ENCODE data around the gene SPATS2.
A peak's percentile ranks its signal among the peaks of the same experiment; 100 is the strongest.

The SPATS2 gene

GRCh38 chr12:49565406-49566265 is 198.4 kb downstream of the SPATS2 start:
- Mint-ChIP-seq H3K36me3 (ENCODE audit: low read depth) (peaks cover 72% of the 10 kb centered on the region), H3K4me1 (ENCODE audit: low read depth) (peaks cover 54% of the 10 kb centered on the region)

DNA sequence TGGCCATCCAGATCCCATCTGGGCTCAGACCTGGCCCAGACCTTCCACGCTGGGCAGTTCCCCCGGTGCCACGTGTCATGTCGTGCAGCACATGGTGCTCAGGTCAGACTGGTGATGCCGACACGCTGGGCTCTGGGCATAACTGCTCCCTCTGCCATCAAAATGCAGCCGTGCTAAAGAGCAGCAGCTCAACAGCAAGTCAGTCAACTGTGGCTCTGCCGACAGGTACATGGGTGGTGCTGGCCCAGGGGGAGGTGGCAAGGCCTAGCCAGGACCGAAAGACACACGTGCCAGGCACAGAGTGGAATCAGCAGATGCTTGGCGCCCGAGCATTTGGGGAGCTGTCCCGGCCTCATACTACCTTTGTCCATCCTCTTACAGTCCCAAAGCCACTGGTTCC is 199.1 kb downstream of the SPATS2 start:
- Mint-ChIP-seq H3K4me1 (ENCODE audit: low read depth) (peaks cover 54% of the 10 kb centered on the region), H3K9me3 (no peaks in the 10 kb centered on the region), H3K4me3 (peak overlapping the region; percentile 97), H3K36me3 (ENCODE audit: low read depth) (peaks cover 69% of the 10 kb centered on the region), H3K27me3 (no peaks in the 10 kb centered on the region), H3K27ac (peak overlapping the region; percentile 53)
- DNase-seq, result no peak

More at GRCh38 chr12:49565406-49566265, 198.4 kb downstream of the SPATS2 start:
- Mint-ChIP-seq H3K27ac (peak overlapping the region; percentile 63), H3K4me3 (no peak overlapping the region), H3K9me3 (no peaks in the 10 kb centered on the region), H3K27me3 (no peaks in the 10 kb centered on the region)
- DNase-seq, result no peak

GRCh38 chr12:49567302-49567610 is 200.0 kb downstream of the SPATS2 start:
- DNase-seq, result no peak
- Mint-ChIP-seq H3K36me3 (ENCODE audit: low read depth) (peaks cover 63% of the 10 kb centered on the region), H3K27me3 (no peaks in the 10 kb centered on the region), H3K4me1 (ENCODE audit: low read depth) (peaks cover 54% of the 10 kb centered on the region), H3K9me3 (no peaks in the 10 kb centered on the region), H3K27ac (peak overlapping the region; percentile 99), H3K4me3 (peak overlapping the region; percentile 97)

DNA sequence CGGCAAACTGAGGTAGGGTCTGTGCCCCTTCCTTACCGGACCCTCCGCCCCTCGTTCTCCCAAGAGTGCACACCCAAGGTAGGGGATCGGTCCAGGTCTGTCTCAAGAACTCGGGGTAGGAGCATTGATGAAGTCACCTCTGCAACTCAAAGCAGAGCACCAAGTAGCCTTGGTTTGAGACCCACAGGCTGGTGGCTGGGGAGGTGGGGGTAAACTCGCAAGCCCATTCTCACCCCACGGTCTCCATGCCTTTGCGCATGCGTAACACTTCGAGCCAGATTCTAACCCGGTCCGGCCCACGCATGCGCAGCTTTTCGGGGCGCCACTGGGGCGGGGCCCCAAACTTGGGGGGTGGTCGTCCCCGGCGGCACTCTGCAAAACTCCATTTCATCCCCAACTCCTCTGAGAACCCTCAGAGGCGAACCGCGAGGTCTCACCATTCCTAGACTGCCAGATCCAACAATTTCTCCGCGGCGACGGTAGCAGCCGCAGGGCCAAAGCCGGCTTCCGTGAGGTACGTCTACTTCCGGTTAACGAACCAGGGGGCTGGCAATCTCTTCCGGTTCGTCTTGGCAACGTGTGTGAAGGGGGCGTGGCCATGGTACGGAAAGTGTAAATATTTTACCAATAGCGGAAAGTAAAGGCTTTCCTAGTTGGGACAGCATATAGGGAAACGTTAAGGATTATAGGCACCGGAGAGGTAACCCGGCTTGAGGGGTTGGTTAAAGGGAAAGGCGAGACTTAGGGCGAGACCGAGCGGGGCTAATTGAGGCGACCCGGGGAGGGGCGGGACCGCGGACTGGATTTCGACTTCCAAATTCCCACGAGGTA is 200.6 kb downstream of the SPATS2 start, which contains the start of gene MCRS1:
Gene MCRS1, minus strand, starts transcription at position 532 of the 831 bp plus-strand sequence. CDS start 1,411 bp downstream, outside the sequence.
- Mint-ChIP-seq H3K36me3 (ENCODE audit: low read depth) (peaks cover 61% of the 10 kb centered on the region), H3K9me3 (no peaks in the 10 kb centered on the region), H3K27ac (peak within 1 kb of the TSS; percentile 99), H3K4me1 (ENCODE audit: low read depth) (peaks cover 54% of the 10 kb centered on the region), H3K27me3 (no peaks in the 10 kb centered on the region), H3K4me3 (peak within 1 kb of the TSS; percentile 97)
- DNase-seq, result peak; percentile 93

- H3K36me3 Mint-ChIP-seq (ENCODE audit: low read depth), result peaks cover 58% of the 10 kb centered on the region
- no peaks in the 10 kb centered on the region for H3K9me3 Mint-ChIP-seq
- H3K4me1 Mint-ChIP-seq (ENCODE audit: low read depth), result peaks cover 54% of the 10 kb centered on the region
- H3K27me3 Mint-ChIP-seq, result no peaks in the 10 kb centered on the region
- H3K27ac Mint-ChIP-seq, result peak overlapping the region; percentile 99
- no peak for DNase-seq
- H3K4me3 Mint-ChIP-seq, result peak overlapping the region; percentile 97
Measured at GRCh38 chr12:49568442-49569162, 201.3 kb downstream of the SPATS2 start.

Data from activated T-cell treated with anti-CD3 and anti-CD28 coated beads, Interleukin-2, amount 50 U/mL, for 24 hours (primary cell).